ENCODE measurements around the gene DOCK8.

DOCK8 gene

GRCh38 chr9:466747-467146, 252.1 kb downstream of the DOCK8 start:
- no peak for DNase-seq

- DNase-seq = peak; percentile 5 to 23
Observed at GRCh38 chr9:468766-469426, 254.2 kb downstream of the DOCK8 start.

GRCh38 chr9:469672-470551, 255.2 kb downstream of the DOCK8 start:
- DNase-seq = peak; percentile 84 to 90

GRCh38 chr9:470552-471194, 256.0 kb downstream of the DOCK8 start:
- no peak for DNase-seq

- DNase-seq = no peak
Observed at GRCh38 chr9:471320-471719, 256.7 kb downstream of the DOCK8 start.

GRCh38 chr9:472479-473075, 257.9 kb downstream of the DOCK8 start:
- no peak for DNase-seq

GRCh38 chr9:477193-477592, 262.5 kb downstream of the DOCK8 start:
- no peak for DNase-seq

- DNase-seq = no peak
Observed at GRCh38 chr9:479304-479970, 264.8 kb downstream of the DOCK8 start.

- DNase-seq = no peak
Observed at GRCh38 chr9:479971-480350, 265.3 kb downstream of the DOCK8 start.

- DNase-seq = no peak
Observed at GRCh38 chr9:482739-483138, 268.1 kb downstream of the DOCK8 start.

- DNase-seq = no peak
Observed at GRCh38 chr9:486156-486555, 271.5 kb downstream of the DOCK8 start.

- DNase-seq = no peak
Observed at GRCh38 chr9:487429-487828, 272.8 kb downstream of the DOCK8 start.

- no peak for DNase-seq
Observed at GRCh38 chr9:488448-488847, 273.8 kb downstream of the DOCK8 start.

- no peak for DNase-seq
Observed at GRCh38 chr9:489198-490197, 274.8 kb downstream of the DOCK8 start.

- DNase-seq = no peak
Observed at GRCh38 chr9:494764-495163, 280.1 kb downstream of the DOCK8 start.

GRCh38 chr9:495739-496138, 281.1 kb downstream of the DOCK8 start:
- no peak for DNase-seq

GRCh38 chr9:503326-503725, 288.7 kb downstream of the DOCK8 start:
- DNase-seq = no peak

GRCh38 chr9:503881-504852, 289.5 kb downstream of the DOCK8 start, which contains the start of gene KANK1:
Gene KANK1 (plus strand): TSS chr9:504695.
- DNase-seq = peak; percentile 32 to 71

GRCh38 chr9:504921-505740, 290.5 kb downstream of the DOCK8 start:
- no peak for DNase-seq

Measured in inflammatory macrophage (primary cell).